CD14-positive monocyte (primary cell): ENCODE results near the gene METTL15. TPM values are rescaled to one million over a fixed set of nuclear protein-coding genes. Genes with fewer than 3 reads are reported as not detected.
"Not testable (repeated sequence)": the region's sequence is repeated elsewhere in the genome, so short reads cannot be mapped to it uniquely, and the experiment has no call there.

Experiments
- DNase-seq, 3 donors: peaks; one replicate each; pipeline ENCODE4 v3.0.0-alpha.2; 2011 to 2022
- H2AFZ ChIP-seq: 2 replicates; pipeline ENCODE4 v1.6.0; 2012; ENCODE audit warnings: mild to moderate bottlenecking, low read depth, low read length, inconsistent platforms; ENCODE audit not compliant: insufficient read depth, poor library complexity, severe bottlenecking
- H3K27ac ChIP-seq, 2 donors: 1 replicate in 1 of 2; 2 replicates in 1 of 2; pipeline ENCODE4 v1.5.1; 2012 to 2013; ENCODE audit warnings: low read length in 2 of 2, control low read depth in 1 of 2, inconsistent platforms in 1 of 2, low read depth in 1 of 2, mild to moderate bottlenecking in 1 of 2
- H3K27me3 ChIP-seq, 2 donors: one replicate each; pipeline versions ENCODE4 v1.6.0 to v1.6.1; 2011 to 2013; ENCODE audit warnings: low read length in 2 of 2; ENCODE audit not compliant: control insufficient read depth in 2 of 2, insufficient read depth in 2 of 2
- H3K36me3 ChIP-seq, 2 donors: replicated peaks in 1 of 2; 1 replicate in 1 of 2; 2 replicates in 1 of 2; pipeline versions ENCODE4 v1.5.1 to v1.6.1; 2012 to 2013; ENCODE audit warnings: low read length in 2 of 2, control low read depth in 1 of 2, inconsistent platforms in 1 of 2, mild to moderate bottlenecking in 1 of 2; ENCODE audit not compliant: insufficient read depth in 2 of 2, control insufficient read depth in 1 of 2
- H3K4me1 ChIP-seq, 2 donors: 1 replicate in 1 of 2; 2 replicates in 1 of 2; pipeline versions ENCODE4 v1.5.1 to v1.6.1; 2012 to 2013; ENCODE audit warnings: low read length in 2 of 2, control low read depth in 1 of 2, inconsistent platforms in 1 of 2, mild to moderate bottlenecking in 1 of 2, moderate library complexity in 1 of 2; ENCODE audit not compliant: insufficient read depth in 2 of 2, control insufficient read depth in 1 of 2
- H3K4me2 ChIP-seq: replicated peaks from 2 replicates; pipeline ENCODE3; 2012; ENCODE audit warnings: low read length, moderate library complexity, mild to moderate bottlenecking; ENCODE audit not compliant: poor library complexity, severe bottlenecking; ENCODE audit errors: extremely low read depth
- H3K4me3 ChIP-seq, 3 experiments: fragments of 200-600 bp in 1 of 3; sonication (generic) in 1 of 3; replicated peaks in 1 of 3; 1 replicate in 2 of 3; 2 replicates in 1 of 3; pipeline ENCODE4 v1.5.1; 2011 to 2013; ENCODE audit warnings: low read length in 3 of 3, mild to moderate bottlenecking in 3 of 3, control low read depth in 2 of 3, low read depth in 2 of 3, inconsistent platforms in 1 of 3, moderate library complexity in 1 of 3
- H3K79me2 ChIP-seq: 2 replicates; pipeline ENCODE4 v1.6.0; 2012; ENCODE audit warnings: mild to moderate bottlenecking, control low read depth, inconsistent platforms, low read length, moderate library complexity; ENCODE audit not compliant: insufficient read depth
- H3K9ac ChIP-seq: 2 replicates; pipeline ENCODE4 v1.6.0; 2017; ENCODE audit warnings: low read length, mild to moderate bottlenecking; ENCODE audit not compliant: insufficient read depth, poor library complexity, severe bottlenecking
- H3K9me3 ChIP-seq, 2 donors: replicated peaks in 1 of 2; 1 replicate in 1 of 2; 2 replicates in 1 of 2; pipeline versions ENCODE4 v1.5.1 to v1.6.1; 2012 to 2013; ENCODE audit warnings: low read length in 2 of 2, control low read depth in 1 of 2; ENCODE audit not compliant: control insufficient read depth in 1 of 2, insufficient read depth in 1 of 2
- H4K20me1 ChIP-seq: 2 replicates; pipeline ENCODE4 v1.6.0; 2012; ENCODE audit warnings: mild to moderate bottlenecking, low read length, control low read depth, moderate library complexity; ENCODE audit not compliant: insufficient read depth
- H3K27ac Mint-ChIP-seq, 7 donors: one replicate each; pipeline ENCODE4 v1.8.0; 2020; ENCODE audit warnings: mild to moderate bottlenecking in 7 of 7, mixed read lengths in 7 of 7, moderate library complexity in 6 of 7, inconsistent platforms in 2 of 7
- H3K27me3 Mint-ChIP-seq, 3 donors: one replicate each; pipeline ENCODE4 v1.8.0; 2021 to 2022; ENCODE audit warnings: low read depth in 3 of 3, mild to moderate bottlenecking in 3 of 3, mixed read lengths in 3 of 3, moderate library complexity in 3 of 3, inconsistent platforms in 1 of 3
- H3K36me3 Mint-ChIP-seq, 2 donors: one replicate each; pipeline ENCODE4 v1.8.0; 2020; ENCODE audit warnings: mixed read lengths in 2 of 2, inconsistent platforms in 1 of 2, mild to moderate bottlenecking in 1 of 2
- H3K4me1 Mint-ChIP-seq: one replicate; pipeline ENCODE4 v1.8.0; 2020; ENCODE audit warnings: mild to moderate bottlenecking, mixed read lengths
- H3K4me3 Mint-ChIP-seq, 2 donors: one replicate each; pipeline ENCODE4 v1.8.0; 2020; ENCODE audit warnings: mild to moderate bottlenecking in 2 of 2, mixed read lengths in 2 of 2, moderate library complexity in 1 of 2
- H3K9me3 Mint-ChIP-seq, 7 donors: one replicate each; pipeline ENCODE4 v1.8.0; 2020 to 2022; ENCODE audit warnings: mixed read lengths in 7 of 7, mild to moderate bottlenecking in 6 of 7, moderate library complexity in 6 of 7, inconsistent platforms in 2 of 7
- WGBS: methylation state at CpG from one replicate; pipeline ENCODE4 v1.1.5; 2013; ENCODE audit warnings: missing lambda C conversion rate; ENCODE audit not compliant: insufficient coverage; 5-methylcytosine and 5-hydroxymethylcytosine counted together
- intact Hi-C, 2 donors: fragments of 100-400 bp; cut with micrococcal nuclease; formaldehyde crosslinking; loops; one replicate each; pipeline versions ENCODE4 v1.15.0 to v1.15.1; 2023
- polyA plus RNA-seq, 3 donors: library from polyadenylated mRNA; depleted of rRNA in 1 of 3; unstranded in 2 of 3; stranded (reverse) in 1 of 3; fragments of 300-500 nt in 2 of 3; fragments of >200 nt in 1 of 3; fragmentation: Illumina TruSeq in 2 of 3; gene quantifications; 1 replicate in 2 of 3; 2 replicates in 1 of 3; pipeline ENCODE4 v1.2.3, GENCODE V29; 2012 to 2021
- TF ChIP-seq, protein P1 (sequence below): fragments of 200-600 bp; IDR thresholded peaks from one replicate; pipeline ENCODE4 v1.8.0; 2022; ENCODE audit warnings: antibody characterized with exemption, mild to moderate bottlenecking

The METTL15 gene
- polyA plus RNA-seq, 3 donors, result 2.3 to 2.9 (median 2.6) TPM

DNA sequence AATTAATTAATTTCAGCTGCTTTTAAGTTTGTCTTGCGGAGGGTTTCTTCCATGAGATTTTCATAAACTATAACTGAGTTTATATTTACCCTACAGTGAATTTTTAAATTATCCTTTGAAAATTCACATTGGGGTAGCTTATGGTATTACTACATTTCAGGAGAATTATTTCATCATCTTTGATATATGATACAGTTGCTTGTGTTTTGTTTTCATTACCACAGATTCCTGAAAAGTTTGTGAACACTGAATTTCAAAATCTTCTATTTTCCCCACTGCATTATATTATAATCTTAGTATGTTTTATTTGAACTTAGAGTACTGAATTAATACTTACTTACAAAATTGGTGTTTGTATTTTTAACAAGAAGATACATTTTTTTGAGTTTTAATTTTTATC lies 24.4 kb downstream of the METTL15 start:
- Histone ChIP-seq H4K20me1 (no peaks in the 10 kb centered on the region), H3K9ac (no peak overlapping the region), H3K4me3 (no peak overlapping the region), H3K4me2 (no peak overlapping the region), H3K9me3 (peaks cover 8 to 9% of the 10 kb centered on the region in 2 donors), H3K4me1 (no peaks in the 10 kb centered on the region), H3K27me3 (no peaks in the 10 kb centered on the region), H3K27ac (no peak overlapping the region), H2AFZ (no peak overlapping the region), H3K79me2 (no peaks in the 10 kb centered on the region), H3K36me3 (peaks cover 0 to 19% of the 10 kb centered on the region in 2 donors)
- Mint-ChIP-seq H3K27ac (no peak overlapping the region), H3K27me3 (no peaks in the 10 kb centered on the region), H3K4me1 (no peaks in the 10 kb centered on the region), H3K9me3 (peaks cover 2 to 15% (median 10%) of the 10 kb centered on the region in 7 donors), H3K36me3 (peaks cover 10 to 23% of the 10 kb centered on the region in 2 donors), H3K4me3 (no peak overlapping the region)
- intact Hi-C loops, result no loop called here
- TF ChIP-seq, protein P1, sequence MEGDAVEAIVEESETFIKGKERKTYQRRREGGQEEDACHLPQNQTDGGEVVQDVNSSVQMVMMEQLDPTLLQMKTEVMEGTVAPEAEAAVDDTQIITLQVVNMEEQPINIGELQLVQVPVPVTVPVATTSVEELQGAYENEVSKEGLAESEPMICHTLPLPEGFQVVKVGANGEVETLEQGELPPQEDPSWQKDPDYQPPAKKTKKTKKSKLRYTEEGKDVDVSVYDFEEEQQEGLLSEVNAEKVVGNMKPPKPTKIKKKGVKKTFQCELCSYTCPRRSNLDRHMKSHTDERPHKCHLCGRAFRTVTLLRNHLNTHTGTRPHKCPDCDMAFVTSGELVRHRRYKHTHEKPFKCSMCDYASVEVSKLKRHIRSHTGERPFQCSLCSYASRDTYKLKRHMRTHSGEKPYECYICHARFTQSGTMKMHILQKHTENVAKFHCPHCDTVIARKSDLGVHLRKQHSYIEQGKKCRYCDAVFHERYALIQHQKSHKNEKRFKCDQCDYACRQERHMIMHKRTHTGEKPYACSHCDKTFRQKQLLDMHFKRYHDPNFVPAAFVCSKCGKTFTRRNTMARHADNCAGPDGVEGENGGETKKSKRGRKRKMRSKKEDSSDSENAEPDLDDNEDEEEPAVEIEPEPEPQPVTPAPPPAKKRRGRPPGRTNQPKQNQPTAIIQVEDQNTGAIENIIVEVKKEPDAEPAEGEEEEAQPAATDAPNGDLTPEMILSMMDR, result no peak
- no CpG with 5 or more reads among the region's 1 CpG for WGBS
- DNase-seq, result no peak

- Mint-ChIP-seq H3K27ac (no peak overlapping the region), H3K4me3 (no peak overlapping the region), H3K9me3 (peaks cover 2 to 20% (median 13%) of the 10 kb centered on the region in 7 donors), H3K27me3 (no peaks in the 10 kb centered on the region), H3K36me3 (peaks cover 10 to 23% of the 10 kb centered on the region in 2 donors), H3K4me1 (no peaks in the 10 kb centered on the region)
- peaks cover 0 to 19% of the 10 kb centered on the region in 2 donors for H3K36me3 ChIP-seq
- H3K27me3 ChIP-seq, result no peaks in the 10 kb centered on the region
- H3K79me2 ChIP-seq, result no peaks in the 10 kb centered on the region
- intact Hi-C loops, result no loop called here
- H3K9me3 ChIP-seq, result peaks cover 8 to 9% of the 10 kb centered on the region in 2 donors
- DNase-seq, result no peak
- H3K4me1 ChIP-seq, result no peaks in the 10 kb centered on the region
- no peak overlapping the region for H3K4me3 ChIP-seq
- no peak overlapping the region for H3K4me2 ChIP-seq
- TF ChIP-seq, protein P1, result no peak
- H3K9ac ChIP-seq, result no peak overlapping the region
- H2AFZ ChIP-seq, result no peak overlapping the region
- H4K20me1 ChIP-seq, result no peaks in the 10 kb centered on the region
- WGBS, result 100% methylated on average over 1 of the region's 3 CpGs
- no peak overlapping the region for H3K27ac ChIP-seq
Measured at GRCh38 chr11:28133146-28133545, 25.0 kb downstream of the METTL15 start.

GRCh38 chr11:28136157-28136556 lies 28.0 kb downstream of the METTL15 start:
- H3K9ac ChIP-seq, H3K4me1 Mint-ChIP-seq, H3K27ac Mint-ChIP-seq, intact Hi-C loops, H3K27ac ChIP-seq, H3K79me2 ChIP-seq, H3K4me2 ChIP-seq, H2AFZ ChIP-seq, H3K27me3 ChIP-seq, H3K27me3 Mint-ChIP-seq, H3K4me1 ChIP-seq, DNase-seq, H4K20me1 ChIP-seq, H3K4me3 Mint-ChIP-seq, H3K4me3 ChIP-seq: not testable (repeated sequence)
- peaks cover 27 to 31% of the 10 kb centered on the region in 2 donors for H3K9me3 ChIP-seq
- H3K36me3 Mint-ChIP-seq, result peaks cover 2 to 18% of the 10 kb centered on the region in 2 donors
- peaks cover 16 to 36% (median 22%) of the 10 kb centered on the region in 7 donors for H3K9me3 Mint-ChIP-seq
- peaks cover 0 to 16% of the 10 kb centered on the region in 2 donors for H3K36me3 ChIP-seq
- WGBS, result no CpG with 5 or more reads among the region's 4 CpGs
